GM12874 (cell line): ENCODE measurements around the gene LAIR1.

Source experiments
- TF ChIP-seq, protein P1 (sequence below): IDR thresholded peaks from 2 replicates; pipeline ENCODE4 v1.5.1; 2011; ENCODE audit warnings: low read depth, mild to moderate bottlenecking, control low read depth, low read length, moderate library complexity; ENCODE audit not compliant: insufficient read depth

LAIR1 gene

DNA sequence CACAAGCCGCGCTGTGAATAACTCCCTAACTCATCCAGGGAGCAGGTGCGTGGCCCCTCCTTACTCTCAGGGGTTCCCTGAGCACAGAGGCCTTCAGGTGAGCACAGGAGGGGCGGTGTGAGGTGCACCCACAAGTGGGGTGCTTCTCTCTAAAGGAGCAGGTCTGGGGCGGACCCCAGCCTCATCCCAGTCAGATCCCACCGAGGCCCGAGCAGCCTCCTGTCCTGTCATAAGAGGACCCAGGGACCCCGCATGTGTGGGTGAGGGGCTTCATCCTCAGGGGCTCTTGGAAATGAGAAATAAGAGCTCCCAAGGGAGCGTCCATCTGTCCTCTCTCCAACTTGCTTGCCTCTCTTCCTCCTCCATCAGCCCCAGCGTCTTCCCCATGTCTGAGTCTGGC lies 48.8 kb downstream of the LAIR1 start:
- TF ChIP-seq, protein P1, sequence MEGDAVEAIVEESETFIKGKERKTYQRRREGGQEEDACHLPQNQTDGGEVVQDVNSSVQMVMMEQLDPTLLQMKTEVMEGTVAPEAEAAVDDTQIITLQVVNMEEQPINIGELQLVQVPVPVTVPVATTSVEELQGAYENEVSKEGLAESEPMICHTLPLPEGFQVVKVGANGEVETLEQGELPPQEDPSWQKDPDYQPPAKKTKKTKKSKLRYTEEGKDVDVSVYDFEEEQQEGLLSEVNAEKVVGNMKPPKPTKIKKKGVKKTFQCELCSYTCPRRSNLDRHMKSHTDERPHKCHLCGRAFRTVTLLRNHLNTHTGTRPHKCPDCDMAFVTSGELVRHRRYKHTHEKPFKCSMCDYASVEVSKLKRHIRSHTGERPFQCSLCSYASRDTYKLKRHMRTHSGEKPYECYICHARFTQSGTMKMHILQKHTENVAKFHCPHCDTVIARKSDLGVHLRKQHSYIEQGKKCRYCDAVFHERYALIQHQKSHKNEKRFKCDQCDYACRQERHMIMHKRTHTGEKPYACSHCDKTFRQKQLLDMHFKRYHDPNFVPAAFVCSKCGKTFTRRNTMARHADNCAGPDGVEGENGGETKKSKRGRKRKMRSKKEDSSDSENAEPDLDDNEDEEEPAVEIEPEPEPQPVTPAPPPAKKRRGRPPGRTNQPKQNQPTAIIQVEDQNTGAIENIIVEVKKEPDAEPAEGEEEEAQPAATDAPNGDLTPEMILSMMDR: no peak

DNA sequence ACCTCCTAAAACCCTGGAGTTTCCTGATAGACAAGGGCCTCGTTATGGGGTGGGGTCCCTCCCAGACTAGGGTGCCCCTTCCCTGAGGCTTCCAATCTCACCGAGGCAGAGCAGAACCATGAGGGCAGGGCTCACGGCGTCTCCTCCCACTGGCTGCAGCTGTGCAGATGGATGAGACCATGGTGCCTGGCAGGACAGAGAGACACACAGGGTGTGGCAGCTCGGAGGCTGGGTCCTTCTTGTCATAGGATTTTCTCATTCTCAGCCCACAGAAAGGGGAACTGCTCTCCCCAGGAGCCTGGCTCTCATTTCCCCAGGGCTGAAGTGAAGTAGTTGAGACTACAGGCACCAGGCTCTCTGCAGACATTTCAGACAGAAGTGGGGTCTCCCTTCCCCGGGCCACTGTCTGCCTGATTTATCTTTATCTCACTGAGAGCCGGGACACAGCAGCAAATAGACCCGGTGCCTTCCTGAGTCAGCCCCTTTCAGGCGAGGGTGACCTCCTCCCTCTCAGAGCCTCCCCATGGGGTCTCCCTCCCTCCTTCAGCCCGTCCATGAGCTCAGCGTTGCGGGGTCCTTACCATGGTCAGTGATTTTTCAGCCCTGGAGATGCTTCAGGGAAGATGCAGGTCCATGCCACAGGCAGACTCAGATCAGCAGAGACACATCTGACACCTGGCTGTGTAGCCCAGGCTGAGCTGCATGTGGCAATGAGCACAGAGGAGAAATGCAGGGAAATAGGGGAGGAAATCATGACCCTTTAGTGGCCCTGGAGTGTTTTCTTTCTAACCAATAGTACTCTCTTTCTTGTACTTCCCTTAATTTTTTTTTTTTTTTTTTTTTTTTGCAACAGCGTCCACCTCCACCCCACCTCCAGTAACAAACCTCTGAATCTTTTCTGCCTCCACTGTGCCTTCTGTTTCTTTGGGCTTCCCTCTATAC lies 52.0 kb downstream of the LAIR1 start, which contains the start of gene LILRA5:
Gene LILRA5, minus strand, starts transcription at position 731 of the 942 bp plus-strand sequence. Its CDS starts 147 bp downstream, at position 584.
- TF ChIP-seq, protein P1: no peak

DNA sequence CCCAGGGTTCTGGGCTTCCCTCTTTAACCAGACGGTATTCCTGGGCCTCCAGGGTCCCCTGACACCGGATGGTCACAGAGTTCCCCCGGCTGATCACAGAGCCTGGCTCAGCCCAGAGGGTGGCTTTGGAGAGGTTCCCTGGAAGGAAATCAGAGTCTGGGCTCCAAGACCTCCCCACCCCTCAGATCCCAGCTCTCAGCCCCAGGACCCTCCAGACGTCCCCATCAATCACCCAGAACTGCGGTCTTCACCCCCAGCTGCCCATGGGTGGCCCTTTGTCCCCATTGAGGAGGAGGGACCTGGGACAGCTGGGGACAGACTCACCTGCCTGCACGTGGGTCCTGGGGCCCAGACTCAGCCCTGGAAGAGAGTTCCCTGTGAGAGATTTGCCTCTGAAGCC lies 52.7 kb downstream of the LAIR1 start:
- TF ChIP-seq, protein P1: no peak

DNA sequence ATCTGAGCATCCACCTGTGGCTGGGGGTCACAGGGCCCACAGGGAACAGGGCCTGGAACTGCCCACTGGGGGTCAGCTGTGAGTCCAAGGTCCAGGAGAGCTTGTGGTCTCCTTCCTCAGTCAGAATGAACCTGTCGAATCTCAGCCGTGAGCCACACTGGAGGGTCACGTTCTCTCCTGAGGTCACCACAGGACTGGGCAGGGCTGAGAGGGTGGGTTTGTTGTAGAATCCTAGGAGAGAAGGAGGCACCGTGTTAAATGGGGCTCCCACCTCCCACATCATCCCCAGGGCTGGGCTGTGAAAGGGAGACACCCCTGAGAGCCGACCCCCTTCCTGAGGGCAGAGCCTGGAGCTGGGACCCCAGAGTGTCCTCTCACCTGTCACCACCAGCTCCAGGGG lies 53.2 kb downstream of the LAIR1 start:
- TF ChIP-seq, protein P1: no peak

DNA sequence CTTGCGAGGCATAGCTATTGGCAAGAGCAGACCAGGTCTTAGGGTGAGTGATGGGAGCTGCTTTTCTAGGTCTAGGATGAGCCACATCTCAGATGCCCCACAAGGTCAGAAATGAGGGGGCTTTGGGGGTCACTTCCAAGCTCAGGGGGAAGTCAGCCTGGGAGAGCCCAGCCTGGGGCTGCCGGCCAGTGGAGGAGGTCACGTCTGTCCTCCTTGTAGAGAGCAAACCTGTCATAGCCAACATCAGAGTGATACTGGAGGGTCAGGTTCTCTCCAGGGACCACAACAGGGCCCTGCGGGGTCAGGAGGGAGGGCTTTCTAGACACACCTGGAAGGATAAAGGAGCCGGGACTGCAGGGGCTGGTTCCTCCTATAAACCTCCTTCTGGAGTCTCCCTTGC lies 54.2 kb downstream of the LAIR1 start:
- TF ChIP-seq, protein P1: no peak

DNA sequence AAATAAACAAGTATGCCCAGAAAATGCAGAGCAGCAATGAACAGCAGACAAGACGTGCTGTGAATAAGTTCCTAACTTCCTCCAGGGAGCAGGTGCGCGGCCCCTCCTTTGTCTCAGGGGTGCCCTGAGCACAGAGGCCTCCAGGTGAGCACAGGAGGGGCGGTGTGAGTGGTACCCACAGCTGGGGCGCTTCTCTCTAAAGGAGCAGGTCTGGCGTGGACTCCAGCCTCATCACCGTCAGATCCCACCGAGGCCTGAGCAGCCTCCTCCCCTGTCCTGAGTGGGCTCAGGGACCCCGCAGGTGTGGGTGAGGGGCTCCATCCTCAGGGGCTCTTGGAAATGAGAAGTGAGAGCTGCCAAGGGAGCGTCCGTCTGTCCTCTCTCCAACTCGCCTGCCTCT lies 54.9 kb downstream of the LAIR1 start:
- TF ChIP-seq, protein P1: no peak

DNA sequence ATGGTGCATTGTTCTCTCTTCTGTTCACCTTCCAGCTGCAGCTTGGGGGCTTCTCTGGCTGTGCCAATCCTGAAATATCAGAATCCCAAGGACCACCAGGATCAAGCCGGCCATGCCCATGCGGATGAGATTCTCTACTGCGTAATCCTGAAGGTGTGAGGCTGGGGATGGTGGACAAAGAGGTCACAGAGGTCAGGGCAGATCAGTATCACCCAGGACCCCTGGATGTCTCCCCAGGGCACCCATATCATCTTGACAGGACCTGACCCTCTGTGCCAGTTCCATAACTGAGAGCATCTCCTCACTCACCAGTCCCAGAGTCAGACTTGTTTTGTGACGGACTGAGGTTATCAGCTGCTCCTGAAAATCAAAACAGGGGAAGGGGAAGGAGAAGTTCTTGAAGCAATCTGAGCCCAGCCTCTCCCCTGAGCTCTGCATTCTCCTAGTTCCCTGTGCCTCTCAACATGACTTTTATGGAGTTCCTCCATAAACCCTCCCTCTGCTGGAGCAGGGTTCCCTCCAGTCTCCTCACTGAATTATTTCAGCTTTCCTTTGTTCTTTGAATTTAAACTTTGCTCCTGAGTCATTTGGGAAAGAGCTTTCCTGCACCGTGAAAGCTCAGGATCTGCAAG lies 57.2 kb downstream of the LAIR1 start:
- TF ChIP-seq, protein P1: no peak
